HG02981 (cell line): ENCODE data around the gene PRKCE.

ENCODE experiments used
- ATAC-seq: cut with Tn5 transposase; IDR thresholded peaks from one replicate; pipeline ENCODE4 v1.9.1; 2021; ENCODE audit warnings: mild to moderate bottlenecking, moderate library complexity; ENCODE audit not compliant: unreplicated experiment

The PRKCE gene

DNA sequence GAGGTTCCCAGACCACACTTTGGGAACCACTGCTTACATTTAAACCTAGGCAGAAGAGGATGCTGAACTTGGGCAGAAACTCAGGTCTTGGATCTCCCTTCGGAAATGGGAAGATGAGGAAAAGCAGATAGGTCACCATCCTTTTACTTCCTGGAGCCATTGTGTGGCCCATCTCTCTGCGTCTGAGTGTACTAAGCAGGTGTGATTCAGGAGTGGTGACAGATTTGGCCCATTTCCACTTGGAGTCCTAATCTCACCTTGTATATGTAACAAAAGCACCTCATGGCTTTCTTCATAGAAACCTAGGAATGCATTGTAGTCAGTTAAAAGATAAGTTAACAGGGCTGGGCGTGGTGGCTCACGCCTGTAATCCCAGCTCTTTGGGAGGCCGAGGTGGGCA lies 71.0 kb downstream of the PRKCE start:
- ATAC-seq, result no peak

DNA sequence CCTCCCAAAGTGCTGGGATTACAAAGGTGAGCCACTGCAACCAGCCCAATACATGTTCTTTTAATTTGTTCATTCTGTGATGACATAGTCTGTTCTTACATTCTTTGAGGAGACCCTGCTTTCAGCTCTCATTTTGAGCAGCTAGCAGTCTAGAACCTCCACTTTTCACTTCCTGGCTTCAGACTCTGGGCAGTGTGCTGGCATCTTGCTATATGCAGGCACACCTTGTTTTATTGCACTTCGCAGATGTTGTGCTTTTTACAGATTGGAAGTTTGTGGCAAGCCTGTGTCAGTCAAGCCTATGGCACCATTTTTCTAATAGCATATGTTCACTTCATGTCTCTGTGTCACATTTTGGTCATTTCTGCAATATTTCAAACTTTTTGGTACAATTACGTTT lies 72.4 kb downstream of the PRKCE start:
- no peak for ATAC-seq

- no peak for ATAC-seq
Measured at GRCh38 chr2:45724335-45724734, 72.9 kb downstream of the PRKCE start.

DNA sequence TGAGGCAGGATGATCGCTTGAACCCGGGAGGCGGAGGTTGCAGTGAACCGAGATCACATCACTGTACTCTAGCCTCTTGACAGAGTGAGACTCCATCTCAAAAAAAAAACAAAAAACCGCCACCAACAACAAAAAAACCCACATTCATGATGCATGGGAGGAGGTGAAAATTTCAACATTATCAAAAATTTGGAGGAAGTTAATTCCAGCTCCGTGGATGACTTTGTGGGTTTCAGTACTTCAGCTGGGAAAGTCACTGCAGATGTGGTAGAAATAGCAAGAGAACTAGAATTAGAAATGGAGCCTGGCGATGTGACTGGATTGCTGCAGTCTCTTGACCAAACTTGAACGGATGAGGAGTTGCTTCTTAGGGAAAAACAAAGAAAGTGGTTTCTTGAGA lies 74.3 kb downstream of the PRKCE start:
- ATAC-seq, result no peak

DNA sequence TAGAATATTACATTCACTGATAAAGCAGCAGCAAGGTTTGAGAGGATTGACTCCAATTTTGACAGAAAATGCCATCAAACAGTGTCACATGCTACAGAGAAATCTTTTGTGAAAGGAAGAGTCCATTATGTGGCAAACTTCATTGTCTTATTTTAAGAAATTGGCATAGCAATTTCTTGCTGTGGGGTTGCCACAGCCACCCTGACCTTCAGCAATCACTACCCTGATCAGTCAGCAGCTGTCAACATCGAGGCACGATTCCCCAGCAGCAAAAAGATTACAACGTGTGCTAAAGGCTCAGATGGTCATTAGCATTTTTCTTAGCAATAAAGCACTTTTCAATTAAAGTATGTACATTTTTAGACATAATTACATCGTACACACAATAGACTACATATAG lies 74.7 kb downstream of the PRKCE start:
- ATAC-seq, result no peak

DNA sequence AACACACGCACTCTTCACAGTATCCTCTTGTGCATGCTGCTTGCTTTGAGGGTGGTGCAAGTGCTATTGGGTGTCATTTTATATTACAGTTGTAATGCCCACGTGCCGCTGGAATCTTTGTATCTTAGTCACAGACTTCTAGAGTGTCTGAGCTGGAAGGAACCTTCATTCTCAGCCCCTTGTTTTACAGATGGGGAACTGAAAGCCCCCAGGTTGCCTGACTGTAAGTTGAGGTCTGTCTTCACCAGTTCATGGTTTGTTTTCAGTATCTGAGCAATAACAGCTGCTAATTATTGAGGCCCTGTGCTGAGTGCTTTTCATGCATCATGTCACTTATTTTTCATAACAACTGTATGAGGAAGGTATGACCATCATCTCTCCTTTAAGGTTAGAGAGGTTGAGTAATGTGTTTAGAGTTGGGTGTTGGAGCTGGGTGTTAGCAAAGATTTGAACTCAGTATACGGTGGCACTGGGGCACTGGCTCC lies 77.0 kb downstream of the PRKCE start:
- peak; percentile 80 for ATAC-seq

- peak; percentile 57 for ATAC-seq
Measured at GRCh38 chr2:45729753-45730512, 78.5 kb downstream of the PRKCE start.

GRCh38 chr2:45731141-45731540 lies 79.7 kb downstream of the PRKCE start:
- no peak for ATAC-seq

GRCh38 chr2:45732436-45732835 lies 81.0 kb downstream of the PRKCE start:
- ATAC-seq, result no peak

- no peak for ATAC-seq
Measured at GRCh38 chr2:45732946-45733345, 81.5 kb downstream of the PRKCE start.

DNA sequence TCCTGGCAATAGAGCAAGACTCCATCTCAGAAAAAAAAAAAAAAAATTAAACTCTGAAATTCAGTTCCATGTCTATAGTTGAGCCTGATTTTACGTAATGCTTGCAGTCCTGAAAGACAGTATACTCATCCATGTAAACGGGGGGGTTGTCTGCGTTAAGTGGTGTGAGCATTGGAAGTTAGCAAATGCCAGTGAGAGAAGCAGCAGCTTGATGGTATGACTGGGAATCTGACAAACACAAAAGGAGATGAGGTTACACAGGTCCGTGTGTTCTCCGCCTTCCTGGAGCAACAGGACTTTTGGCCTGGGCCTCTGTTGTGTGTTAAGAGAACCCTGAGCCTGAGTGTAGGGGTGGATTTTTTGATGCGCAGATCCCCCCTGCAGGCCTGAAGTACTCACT lies 82.9 kb downstream of the PRKCE start:
- no peak for ATAC-seq

- ATAC-seq, result no peak
Measured at GRCh38 chr2:45734952-45735351, 83.5 kb downstream of the PRKCE start.

DNA sequence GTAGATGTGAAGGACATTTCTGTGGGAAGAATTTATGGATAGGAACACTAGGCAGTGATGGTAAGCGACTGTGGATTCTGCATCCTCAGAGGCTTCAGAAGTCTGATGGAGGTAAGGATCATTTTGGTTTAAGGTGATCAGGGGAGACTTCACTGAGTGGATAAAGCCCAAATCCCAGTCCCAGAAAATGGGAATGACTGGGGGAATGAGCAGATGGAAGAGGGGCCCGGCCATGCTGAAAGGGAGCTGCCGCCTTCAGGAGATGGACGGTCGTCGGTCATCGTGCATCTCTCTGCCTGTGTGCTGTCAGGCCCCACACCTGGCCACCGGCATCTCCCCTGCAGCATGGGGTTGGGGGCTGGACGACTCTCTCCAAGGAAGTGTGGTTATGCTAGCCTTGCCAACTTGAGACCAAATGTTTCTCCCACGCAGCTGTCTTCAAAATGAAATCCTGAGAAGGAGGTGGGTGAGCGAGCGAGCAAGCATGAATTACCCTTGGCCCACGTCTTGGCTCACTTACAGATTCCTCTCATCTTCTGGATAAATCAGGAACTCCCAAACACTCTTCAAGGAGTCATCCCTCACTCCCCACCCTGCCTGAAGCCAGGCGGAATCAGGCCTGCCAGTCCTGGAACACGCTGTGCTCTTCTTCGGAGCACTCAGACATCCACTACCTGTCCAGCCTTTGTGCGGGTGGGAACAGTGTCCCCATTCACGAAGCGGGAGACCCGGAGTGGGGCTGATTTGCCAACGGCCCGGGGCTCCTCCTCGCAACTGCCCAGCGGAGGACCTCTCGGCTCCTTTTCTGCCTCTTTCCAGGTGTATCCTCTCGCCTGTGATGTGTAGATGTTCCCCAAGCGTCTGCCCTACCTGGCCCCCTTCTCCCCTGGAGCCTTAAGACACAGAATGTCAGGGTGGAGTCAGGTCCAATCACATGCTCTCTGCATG lies 85.6 kb downstream of the PRKCE start:
- ATAC-seq, result no peak

- no peak for ATAC-seq
Measured at GRCh38 chr2:45739796-45740485, 88.5 kb downstream of the PRKCE start.

DNA sequence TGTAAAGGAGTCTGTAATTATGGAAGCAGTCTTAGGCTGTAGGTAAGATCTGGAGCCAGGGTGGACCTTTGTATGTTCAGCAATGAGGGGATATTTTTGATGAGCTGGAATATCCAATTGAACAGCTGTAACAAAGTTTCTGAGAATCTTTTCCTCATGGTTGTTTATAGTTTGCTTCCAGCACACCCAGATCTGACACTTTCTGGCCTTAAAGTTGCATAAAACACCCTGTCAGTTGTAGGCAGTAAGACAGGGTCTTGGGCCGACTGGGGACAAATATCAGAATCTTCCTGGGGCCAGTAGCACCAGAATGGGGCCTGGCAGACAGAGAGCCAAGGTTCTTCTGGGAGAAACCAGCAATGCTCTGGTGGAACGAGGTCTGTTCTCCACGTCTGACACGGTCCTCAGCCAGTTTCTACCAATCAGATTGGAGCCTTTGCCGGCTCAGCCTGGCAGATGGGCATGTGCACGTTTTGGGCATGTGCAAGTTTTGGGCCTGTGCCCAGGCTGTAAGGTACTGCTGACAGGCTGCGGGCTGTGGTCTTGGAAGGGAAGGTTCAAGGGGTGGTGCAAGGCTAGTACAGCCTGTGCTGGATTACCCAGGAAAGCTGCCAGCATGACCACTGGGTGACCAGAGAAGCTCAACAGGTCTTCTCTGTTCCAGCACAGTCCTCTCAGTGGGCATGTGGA lies 89.8 kb downstream of the PRKCE start:
- no peak for ATAC-seq

DNA sequence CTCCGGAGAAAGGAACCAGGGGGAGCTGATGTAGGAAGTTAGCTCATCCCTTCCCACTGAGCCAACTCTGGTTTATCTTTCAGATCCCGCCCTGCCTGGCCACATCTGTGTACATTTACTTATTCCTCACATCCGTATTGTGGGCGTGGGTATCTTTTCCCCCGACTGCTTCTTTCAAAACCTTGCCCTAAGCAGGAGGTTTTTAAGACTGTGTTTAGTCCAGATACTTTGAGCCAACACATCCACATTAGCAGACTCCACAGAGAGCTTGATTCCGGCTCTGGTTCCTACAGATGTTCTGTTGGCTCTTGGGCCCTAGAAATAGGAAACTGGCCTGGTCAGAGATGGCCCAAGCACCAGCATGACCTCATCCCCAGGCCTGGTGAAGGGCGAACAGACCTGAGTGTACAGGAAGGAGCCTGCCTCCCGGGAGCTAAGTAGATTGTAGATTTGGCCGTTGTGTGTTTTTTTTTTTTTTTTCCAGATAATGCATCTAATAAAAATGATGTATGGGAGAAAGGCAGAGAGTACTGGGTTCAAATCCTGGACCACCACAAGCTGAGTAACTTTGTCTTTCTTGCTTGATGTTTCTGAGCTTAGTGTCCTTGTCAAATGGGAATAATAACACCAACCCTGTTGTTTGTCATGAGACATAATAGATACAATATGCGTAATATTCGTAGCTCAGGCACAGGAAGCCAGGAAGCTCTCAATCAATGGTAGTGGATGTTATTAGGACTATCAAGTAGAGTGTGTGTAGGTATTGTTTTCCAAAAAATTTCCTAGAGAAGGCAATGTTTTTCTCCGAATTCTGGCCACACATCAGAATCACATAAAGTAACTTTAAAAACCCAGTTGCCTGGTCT lies 92.3 kb downstream of the PRKCE start:
- ATAC-seq, result no peak

- no peak for ATAC-seq
Measured at GRCh38 chr2:45745231-45745630, 93.8 kb downstream of the PRKCE start.

- no peak for ATAC-seq
Measured at GRCh38 chr2:45746888-45747287, 95.4 kb downstream of the PRKCE start.

GRCh38 chr2:45747363-45747762 lies 95.9 kb downstream of the PRKCE start:
- ATAC-seq, result no peak

GRCh38 chr2:45748239-45748638 lies 96.8 kb downstream of the PRKCE start:
- no peak for ATAC-seq
